DMS53 treated with DMSO at 0.1 percent for 48 hours (cell line): Measurements from ENCODE around the gene SLC24A1.

ENCODE experiments used
- DNase-seq: peaks from one replicate; lab custom pipeline; 2025; ENCODE audit not compliant: unreplicated experiment; lab: John Stamatoyannopoulos, UW

SLC24A1 gene

GRCh38 chr15:65651831-65652749 is 30.4 kb downstream of the SLC24A1 start:
- DNase-seq = no peak

GRCh38 chr15:65653341-65653740 is 31.6 kb downstream of the SLC24A1 start:
- no peak for DNase-seq

GRCh38 chr15:65653801-65654521 is 32.2 kb downstream of the SLC24A1 start:
- no peak for DNase-seq

GRCh38 chr15:65655026-65655425 is 33.3 kb downstream of the SLC24A1 start:
- no peak for DNase-seq

- no peak for DNase-seq
Observed at GRCh38 chr15:65655457-65655856, 33.7 kb downstream of the SLC24A1 start.

- DNase-seq = no peak
Observed at GRCh38 chr15:65659502-65660052, 37.8 kb downstream of the SLC24A1 start.

- no peak for DNase-seq
Observed at GRCh38 chr15:65660927-65661326, 39.2 kb downstream of the SLC24A1 start.

DNA sequence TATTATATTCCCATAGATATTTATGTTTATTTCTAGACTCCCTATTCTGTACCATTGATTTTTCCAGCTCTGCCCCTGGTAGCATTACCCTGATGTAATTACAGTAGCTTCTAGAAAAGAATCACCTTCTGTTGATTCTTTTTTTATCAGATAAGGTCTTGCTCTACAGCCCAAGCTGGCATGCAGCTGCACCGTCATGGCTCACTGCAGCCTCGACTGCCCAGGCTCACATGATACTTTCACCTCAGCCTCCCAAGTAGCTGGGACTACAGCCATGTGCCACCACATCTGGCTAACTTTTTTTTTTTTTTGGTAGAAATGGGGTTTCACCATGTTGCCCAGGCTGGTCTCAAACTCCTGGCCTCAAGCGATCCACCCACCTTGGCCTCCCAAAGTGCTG is 41.8 kb downstream of the SLC24A1 start:
- DNase-seq = no peak

DNA sequence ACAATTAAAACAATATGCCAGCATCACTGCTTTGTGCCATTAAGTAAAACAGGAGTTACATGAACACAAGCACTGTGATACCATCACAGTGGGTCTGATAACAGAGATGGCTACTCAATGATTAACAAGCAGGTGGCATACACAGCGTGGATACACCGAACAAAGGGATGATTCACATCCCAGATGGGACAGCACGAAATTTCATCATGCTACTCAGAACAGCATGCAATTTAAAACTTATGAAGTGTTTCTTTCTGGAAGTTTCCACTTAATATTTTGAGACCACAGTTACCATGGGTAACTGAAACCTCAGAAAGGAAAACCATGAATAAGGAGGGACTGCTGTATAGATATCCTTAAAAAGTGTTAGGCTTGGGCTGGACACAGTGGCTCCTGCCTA is 44.5 kb downstream of the SLC24A1 start:
- no peak for DNase-seq

DNA sequence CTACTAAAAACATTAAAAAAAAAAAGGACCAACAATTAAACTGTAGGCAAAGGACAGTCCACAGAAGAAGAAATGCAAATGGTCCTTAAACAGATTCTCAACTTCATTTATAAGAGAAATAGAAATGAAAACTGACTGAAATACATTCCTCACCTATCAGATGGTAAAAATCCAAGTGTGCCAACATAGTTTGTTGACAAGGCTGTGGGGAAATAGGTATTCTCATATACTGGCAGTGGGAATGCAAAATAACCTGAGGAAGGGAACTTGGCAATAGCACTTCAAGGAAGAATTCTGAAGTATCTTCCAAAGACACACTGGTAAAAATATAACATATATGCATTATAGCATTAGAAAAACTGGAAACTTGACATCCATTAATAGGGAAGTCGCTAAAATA is 53.8 kb downstream of the SLC24A1 start:
- DNase-seq = no peak

DNA sequence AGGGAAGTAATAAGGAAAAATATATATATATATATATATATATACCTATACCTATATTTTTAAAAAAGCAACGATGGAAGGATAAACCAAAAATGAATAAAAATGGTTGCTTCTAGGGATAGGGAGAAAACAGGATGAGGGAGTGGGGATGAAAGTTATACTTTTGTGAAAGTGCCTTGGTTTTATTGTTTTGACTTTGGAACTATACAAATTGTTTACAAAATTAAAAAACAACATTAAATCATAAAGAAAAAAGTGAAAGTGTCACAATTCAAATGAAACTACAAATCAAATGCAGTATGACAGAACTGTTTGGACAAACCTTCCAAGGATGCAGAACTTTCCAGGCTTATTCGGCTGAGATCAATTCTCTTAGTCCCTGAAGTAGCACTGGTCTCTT is 54.4 kb downstream of the SLC24A1 start:
- DNase-seq = no peak

GRCh38 chr15:65680544-65680943 is 58.8 kb downstream of the SLC24A1 start:
- no peak for DNase-seq

DNA sequence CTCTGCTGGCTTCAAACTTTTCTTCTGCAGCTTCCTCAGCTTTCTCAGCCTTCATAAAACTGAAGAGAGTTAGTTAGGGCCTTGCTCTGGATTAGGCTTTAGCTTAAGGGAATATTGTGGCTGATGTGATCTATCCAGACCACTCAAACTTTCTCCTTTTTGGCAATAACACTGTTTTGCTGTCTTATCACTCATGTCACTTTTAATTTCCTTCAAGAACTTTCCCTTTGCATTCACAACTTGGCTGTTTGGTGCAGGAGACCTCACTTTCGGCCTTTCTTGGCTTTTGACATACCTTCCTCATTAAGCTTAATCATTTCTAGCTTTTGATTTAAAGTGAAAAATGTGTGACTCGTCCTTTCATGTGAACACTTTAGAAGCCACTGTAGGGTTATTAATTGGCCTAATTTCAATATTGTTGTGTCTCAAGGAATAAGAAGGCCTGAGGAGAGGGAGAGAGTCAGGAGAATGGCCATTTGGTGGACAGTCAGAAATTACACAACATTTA is 60.7 kb downstream of the SLC24A1 start:
- no peak for DNase-seq

- no peak for DNase-seq
Observed at GRCh38 chr15:65688462-65688861, 66.7 kb downstream of the SLC24A1 start.

DNA sequence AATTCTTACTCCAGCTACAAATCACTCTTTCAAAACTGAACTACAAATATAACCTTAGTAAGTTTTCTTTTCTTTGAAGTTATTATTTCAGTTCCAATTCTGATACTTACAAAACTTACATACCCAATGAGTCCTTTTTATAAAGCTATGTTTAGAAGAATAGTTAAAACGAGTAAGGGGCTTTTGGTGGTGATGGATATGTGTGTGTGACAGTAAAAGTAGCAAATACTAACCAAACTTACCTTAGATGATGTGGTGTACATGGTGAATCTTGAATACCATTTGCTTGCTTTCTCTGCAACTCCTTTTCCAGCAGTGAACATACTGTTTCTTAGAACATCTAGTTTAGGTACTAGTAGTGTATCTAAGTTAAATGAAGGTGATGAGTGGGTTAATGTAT is 68.4 kb downstream of the SLC24A1 start:
- DNase-seq = no peak

DNA sequence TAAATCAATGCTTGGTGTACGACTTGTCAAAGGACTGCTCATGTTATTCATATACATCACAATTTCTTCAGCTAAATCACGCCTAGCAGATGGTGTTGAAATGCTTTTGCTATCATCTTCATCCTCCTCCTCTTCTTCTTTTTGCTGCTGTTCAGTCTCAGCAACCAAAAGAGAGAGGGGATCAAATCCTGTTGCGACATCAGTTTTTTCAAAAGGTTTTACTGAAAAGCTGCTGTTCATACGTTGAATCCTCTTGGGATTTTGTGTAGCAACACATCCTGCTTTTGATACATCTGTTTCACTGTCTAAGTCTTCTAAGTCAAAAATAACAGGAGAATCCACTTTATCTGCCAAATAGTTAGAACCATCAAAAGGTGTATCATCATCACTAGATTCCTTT is 69.0 kb downstream of the SLC24A1 start:
- no peak for DNase-seq

DNA sequence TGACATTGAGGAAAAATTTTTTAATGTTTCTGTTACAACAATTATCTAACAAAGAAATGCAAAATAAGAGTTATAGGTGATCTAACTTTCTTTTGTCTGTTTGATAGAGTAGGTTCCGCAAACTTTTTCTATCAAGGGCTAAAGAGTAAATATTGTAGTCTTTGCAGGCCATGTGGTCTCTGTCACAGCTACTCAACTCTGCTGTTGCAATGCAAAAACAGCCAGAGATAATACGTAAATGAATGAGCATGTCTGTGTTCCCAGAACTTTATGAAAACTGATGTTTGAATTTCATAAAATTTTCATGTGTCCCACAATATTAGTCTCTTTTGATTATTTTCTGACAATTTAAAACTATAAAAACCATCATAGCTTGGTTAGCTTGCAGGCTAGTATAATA is 73.3 kb downstream of the SLC24A1 start:
- DNase-seq = no peak
